Heart left ventricle (tissue), 13 donors: Measurements from ENCODE around the gene ATF7.

Experiments used
- POLR2A ChIP-seq, 2 donors: fragments of 450-650 bp; IDR thresholded peaks; one replicate each; pipeline ENCODE4 v1.6.1; 2017; ENCODE audit warnings: antibody characterized with exemption in 2 of 2, mild to moderate bottlenecking in 2 of 2, moderate library complexity in 2 of 2
- TF ChIP-seq, protein P1 (sequence below), 12 donors: fragments of 200-600 bp; sonication (generic) in 4 of 12; IDR thresholded peaks; one replicate each; pipeline versions ENCODE4 v1.5.0 to v1.8.0; 2018 to 2022; ENCODE audit warnings: antibody characterized with exemption in 12 of 12, mild to moderate bottlenecking in 5 of 12
- donor health status: ischemic (EF 13 %, LVEDD 7.1; RV severe dilation, severe dysfunction).
- donor health status: DM: no; HTN: yes; CAD: no.
- donor health status: DM: no; HTN: no; CAD: no.
- donor health status: ischemic (EF 25% LVEDD 6.9; RV normal size, moderate dysfunction).
- donor health status: ischemic (EF 25% LVEDD 5.7; RV mildly dilated, moderate dysfunction).
- donor health status: ischemic (EF 35%, LVEDD 5.7; RV mildly dilated, moderate dysfunction).
- donor health status: nonischemic (EF 11% LVEDD 7.7; RV severe dilation, severe dysfunction).
- donor health status: DM: yes; HTN: yes; CAD: no.
- donor health status: PGD.
- donor health status: ischemic (EF 29% LVEDD 5.4; RV normal size, mild dysfunction).
- donor health status: nonischemic (EF 23%, LVEDD 6.1; RV moderate dilation, normal function).

- no peak for TF ChIP-seq POLR2A (IDR thresholded peaks at IDR 0.05)
- TF ChIP-seq, protein P1, sequence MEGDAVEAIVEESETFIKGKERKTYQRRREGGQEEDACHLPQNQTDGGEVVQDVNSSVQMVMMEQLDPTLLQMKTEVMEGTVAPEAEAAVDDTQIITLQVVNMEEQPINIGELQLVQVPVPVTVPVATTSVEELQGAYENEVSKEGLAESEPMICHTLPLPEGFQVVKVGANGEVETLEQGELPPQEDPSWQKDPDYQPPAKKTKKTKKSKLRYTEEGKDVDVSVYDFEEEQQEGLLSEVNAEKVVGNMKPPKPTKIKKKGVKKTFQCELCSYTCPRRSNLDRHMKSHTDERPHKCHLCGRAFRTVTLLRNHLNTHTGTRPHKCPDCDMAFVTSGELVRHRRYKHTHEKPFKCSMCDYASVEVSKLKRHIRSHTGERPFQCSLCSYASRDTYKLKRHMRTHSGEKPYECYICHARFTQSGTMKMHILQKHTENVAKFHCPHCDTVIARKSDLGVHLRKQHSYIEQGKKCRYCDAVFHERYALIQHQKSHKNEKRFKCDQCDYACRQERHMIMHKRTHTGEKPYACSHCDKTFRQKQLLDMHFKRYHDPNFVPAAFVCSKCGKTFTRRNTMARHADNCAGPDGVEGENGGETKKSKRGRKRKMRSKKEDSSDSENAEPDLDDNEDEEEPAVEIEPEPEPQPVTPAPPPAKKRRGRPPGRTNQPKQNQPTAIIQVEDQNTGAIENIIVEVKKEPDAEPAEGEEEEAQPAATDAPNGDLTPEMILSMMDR (IDR thresholded peaks at IDR 0.05), result no peak
Measured at GRCh38 chr12:53631721-53632120, 5.5 kb upstream of the ATF7 start.
